HEK293T (cell line): ENCODE measurements around the gene ACSL6.

Experiments
- CTCF ChIA-PET: fragments of 350-600 bp; formaldehyde crosslinking; extraction: SDS; loops from one replicate; lab custom pipeline; 2021; ENCODE audit warnings: antibody characterized with exemption, inconsistent platforms; lab: Yijun Ruan, JAX
- POLR2A ChIA-PET: fragments of 350-600 bp; formaldehyde crosslinking; extraction: SDS; loops from one replicate; lab custom pipeline; 2020; ENCODE audit warnings: antibody characterized with exemption, inconsistent platforms; lab: Yijun Ruan, JAX
- DNase-seq: peaks from one replicate; pipeline ENCODE4 v3.0.0; 2012; ENCODE audit warnings: mixed read lengths; ENCODE audit errors: extremely low spot score
- ARNT ChIP-seq: fragments of 450-650 bp; IDR thresholded peaks from 2 replicates; pipeline ENCODE4 v1.6.1; 2017; ENCODE audit warnings: mild to moderate bottlenecking
- BHLHE40 ChIP-seq: fragments of 450-650 bp; IDR thresholded peaks from 2 replicates; pipeline ENCODE4 v1.6.1; 2016; ENCODE audit warnings: mild to moderate bottlenecking, moderate library complexity, borderline replicate concordance
- CTBP1 ChIP-seq: fragments of 450-650 bp; IDR thresholded peaks from 2 replicates; pipeline ENCODE4 v1.6.1; 2016; ENCODE audit warnings: borderline replicate concordance
- ELF4 ChIP-seq: fragments of 450-650 bp; IDR thresholded peaks from 2 replicates; pipeline ENCODE4 v1.6.1; 2017; ENCODE audit warnings: antibody characterized with exemption
- FOXA1 ChIP-seq: fragments of 450-650 bp; IDR thresholded peaks from 2 replicates; pipeline ENCODE4 v1.6.1; 2016; ENCODE audit warnings: mild to moderate bottlenecking
- FOXK2 ChIP-seq: fragments of 450-650 bp; IDR thresholded peaks from 2 replicates; pipeline ENCODE4 v1.6.1; 2016; ENCODE audit warnings: mild to moderate bottlenecking
- FOXM1 ChIP-seq: fragments of 450-650 bp; IDR thresholded peaks from 2 replicates; pipeline ENCODE4 v1.6.1; 2017; ENCODE audit warnings: mild to moderate bottlenecking, borderline replicate concordance
- HDGF ChIP-seq: fragments of 450-650 bp; IDR thresholded peaks from 2 replicates; pipeline ENCODE4 v1.6.1; 2017; ENCODE audit warnings: antibody characterized with exemption, borderline replicate concordance
- L3MBTL2 ChIP-seq: fragments of 450-650 bp; conservative IDR thresholded peaks from 2 replicates; pipeline ENCODE4 v1.6.1; 2016; ENCODE audit warnings: mild to moderate bottlenecking
- LEF1 ChIP-seq: fragments of 450-650 bp; IDR thresholded peaks from 2 replicates; pipeline ENCODE4 v1.6.1; 2017; ENCODE audit warnings: mild to moderate bottlenecking, borderline replicate concordance
- NFRKB ChIP-seq: fragments of 450-650 bp; IDR thresholded peaks from 2 replicates; pipeline ENCODE4 v1.6.1; 2016; ENCODE audit warnings: mild to moderate bottlenecking, moderate library complexity
- SP1 ChIP-seq: fragments of 450-650 bp; IDR thresholded peaks from 2 replicates; pipeline ENCODE4 v1.6.1; 2017
- SUZ12 ChIP-seq: fragments of 450-650 bp; IDR thresholded peaks from 2 replicates; pipeline ENCODE4 v1.6.1; 2016; ENCODE audit warnings: mild to moderate bottlenecking
- TARDBP ChIP-seq: fragments of 450-650 bp; IDR thresholded peaks from 2 replicates; pipeline ENCODE4 v1.6.1; 2016
- ZNF384 ChIP-seq: fragments of 450-650 bp; IDR thresholded peaks from 2 replicates; pipeline ENCODE4 v1.6.1; 2016
- TF ChIP-seq, protein P1 (sequence below): fragments of 450-650 bp; IDR thresholded peaks from 2 replicates; pipeline ENCODE4 v1.6.1; 2016

The ACSL6 gene

DNA sequence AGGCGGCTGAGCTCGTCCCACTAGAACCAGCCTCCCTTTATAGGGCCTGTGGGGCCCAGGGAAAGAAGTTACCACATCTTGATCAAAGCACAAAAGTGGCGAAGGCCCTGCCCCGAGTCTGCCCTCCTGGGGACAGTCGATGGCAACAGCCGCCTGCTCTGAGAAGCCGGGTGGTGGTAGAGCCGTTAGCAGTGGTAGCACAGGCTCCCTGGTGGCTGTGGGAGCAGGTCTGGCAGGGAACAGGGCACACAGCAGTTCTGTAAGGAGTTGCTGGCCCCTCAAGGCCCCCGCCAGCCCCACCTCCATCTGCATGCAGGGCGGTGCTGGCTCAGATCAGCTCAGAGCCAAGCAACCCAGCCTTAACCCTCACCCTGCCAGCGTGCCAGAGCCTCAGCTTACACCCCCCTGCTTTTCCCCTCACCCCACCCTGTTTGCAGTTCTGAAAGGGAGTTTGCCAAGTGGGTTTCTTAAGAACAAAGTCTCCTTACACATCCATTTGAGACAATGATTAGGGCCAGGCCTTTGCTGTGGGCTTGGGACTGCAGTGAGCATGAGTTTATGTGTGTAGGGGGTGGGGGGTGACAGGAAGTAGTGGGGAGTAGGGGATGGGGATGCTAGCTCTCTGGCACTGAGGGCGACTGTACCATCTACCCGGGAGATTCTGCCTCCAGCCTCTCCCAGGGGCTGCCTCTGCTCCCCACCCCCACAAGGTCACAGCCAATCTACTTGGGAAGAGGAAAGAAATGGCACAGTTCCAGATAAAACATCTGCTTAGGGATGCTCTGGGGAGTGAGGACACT, 11.8 kb downstream of the ACSL6 start:
- CTCF ChIA-PET, result interaction anchor here (1.4 kb wide), 1 partner anchor 8 kb away, joined by 3 read pairs; no protein-coding TSS in a partner anchor
- DNase-seq, result no peak
- TF ChIP-seq, protein P1, sequence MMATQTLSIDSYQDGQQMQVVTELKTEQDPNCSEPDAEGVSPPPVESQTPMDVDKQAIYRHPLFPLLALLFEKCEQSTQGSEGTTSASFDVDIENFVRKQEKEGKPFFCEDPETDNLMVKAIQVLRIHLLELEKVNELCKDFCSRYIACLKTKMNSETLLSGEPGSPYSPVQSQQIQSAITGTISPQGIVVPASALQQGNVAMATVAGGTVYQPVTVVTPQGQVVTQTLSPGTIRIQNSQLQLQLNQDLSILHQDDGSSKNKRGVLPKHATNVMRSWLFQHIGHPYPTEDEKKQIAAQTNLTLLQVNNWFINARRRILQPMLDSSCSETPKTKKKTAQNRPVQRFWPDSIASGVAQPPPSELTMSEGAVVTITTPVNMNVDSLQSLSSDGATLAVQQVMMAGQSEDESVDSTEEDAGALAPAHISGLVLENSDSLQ, result no peak
- TF ChIP-seq FOXM1, result no peak
- TF ChIP-seq CTBP1, result no peak
- TF ChIP-seq SP1, result no peak
- no peak for TF ChIP-seq ARNT
- TF ChIP-seq FOXA1, result no peak
- no peak for TF ChIP-seq LEF1
- no peak for TF ChIP-seq FOXK2
- TF ChIP-seq NFRKB, result no peak
- TF ChIP-seq TARDBP, result no peak
- no peak for TF ChIP-seq BHLHE40
- no peak for TF ChIP-seq HDGF
- TF ChIP-seq ELF4, result no peak
- POLR2A ChIA-PET, result no interaction called here

DNA sequence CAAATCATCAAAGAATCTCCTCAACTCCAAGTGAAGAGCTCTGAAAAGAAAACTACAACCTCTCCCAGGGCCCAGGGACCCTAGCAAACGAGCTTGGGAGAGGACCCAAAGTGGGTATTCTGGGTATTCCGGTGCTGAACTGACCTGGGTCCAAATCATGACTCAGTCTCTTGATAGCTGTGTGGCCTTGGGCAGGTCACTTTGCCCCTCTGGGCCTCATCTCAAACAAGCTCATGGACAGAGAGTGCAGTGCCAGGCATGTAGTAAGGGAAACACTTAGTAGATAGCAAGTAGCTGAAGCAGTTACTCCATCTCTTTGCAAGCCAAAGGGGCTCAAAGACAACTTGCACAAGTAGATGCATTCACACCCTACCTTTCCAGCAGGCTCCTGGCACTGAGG, 12.4 kb downstream of the ACSL6 start:
- TF ChIP-seq ARNT (no peak), L3MBTL2 (no peak), FOXM1 (no peak), SP1 (no peak), FOXA1 (no peak), TARDBP (no peak), HDGF (no peak), BHLHE40 (no peak), NFRKB (no peak), FOXK2 (no peak)
- POLR2A ChIA-PET, result no interaction called here
- CTCF ChIA-PET, result interaction anchor here (1.4 kb wide), 1 partner anchor 9 kb away, joined by 3 read pairs; no protein-coding TSS in a partner anchor
- no peak for DNase-seq

DNA sequence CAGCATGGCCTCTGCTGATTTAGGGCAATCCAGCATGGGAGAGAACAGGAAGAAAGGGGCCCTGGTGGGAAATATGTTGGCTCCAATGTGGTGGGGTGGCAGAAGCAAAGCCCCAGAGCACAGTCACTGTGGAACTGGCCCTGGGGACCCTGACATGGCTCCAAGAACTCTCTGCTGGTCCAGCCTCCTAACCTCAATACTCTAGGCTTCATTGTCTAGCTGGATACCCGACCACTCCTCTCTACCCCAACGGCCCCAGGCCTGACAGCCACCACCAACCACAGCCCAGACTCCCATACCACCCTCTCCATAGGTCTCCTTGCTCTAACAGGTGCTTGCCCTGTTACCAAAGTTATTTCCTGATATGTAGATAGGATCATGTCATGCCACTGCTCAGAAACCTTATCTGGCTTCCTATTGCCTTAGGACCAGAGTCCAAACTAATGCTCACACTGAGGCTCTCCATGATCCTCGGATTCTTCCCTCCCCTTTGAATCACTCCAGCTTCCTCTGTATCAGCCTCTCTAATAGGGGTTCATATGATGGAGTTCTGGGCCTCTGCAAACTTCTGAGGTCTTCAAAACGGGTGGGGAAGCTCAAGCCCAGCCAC, 12.9 kb downstream of the ACSL6 start:
- POLR2A ChIA-PET, result no interaction called here
- CTCF ChIA-PET, result interaction anchor here (1.4 kb wide), 1 partner anchor 10 kb away, joined by 3 read pairs; no protein-coding TSS in a partner anchor
- no peak for TF ChIP-seq LEF1
- no peak for TF ChIP-seq BHLHE40
- TF ChIP-seq SUZ12, result no peak
- TF ChIP-seq FOXK2, result no peak
- TF ChIP-seq NFRKB, result no peak
- no peak for TF ChIP-seq FOXA1
- no peak for TF ChIP-seq ARNT
- no peak for TF ChIP-seq L3MBTL2
- TF ChIP-seq TARDBP, result no peak
- no peak for TF ChIP-seq ELF4
- no peak for TF ChIP-seq CTBP1
- no peak for TF ChIP-seq SP1
- TF ChIP-seq, protein P1, result no peak
- TF ChIP-seq FOXM1, result no peak
- DNase-seq, result no peak

DNA sequence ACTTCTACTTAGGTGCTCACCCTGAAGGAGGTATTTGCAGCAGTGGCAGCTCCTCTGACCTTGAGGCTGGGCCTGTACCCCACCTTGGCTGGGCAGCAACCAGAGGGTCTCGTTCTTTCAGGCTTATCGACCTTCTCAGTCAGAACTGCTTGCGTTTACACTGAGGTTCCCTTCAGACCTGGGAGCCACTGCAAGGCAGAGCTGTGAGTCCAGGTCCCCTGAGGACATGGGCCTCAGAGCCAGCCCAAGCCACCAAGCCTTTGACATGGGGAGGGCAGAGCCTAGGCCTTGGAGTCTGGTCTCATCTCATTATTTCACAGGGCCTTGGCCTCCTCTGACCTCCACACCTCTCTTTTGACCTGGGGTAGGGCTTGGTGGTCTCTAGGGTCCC, 13.7 kb downstream of the ACSL6 start:
- CTCF ChIA-PET, result no interaction called here
- DNase-seq, result no peak
- POLR2A ChIA-PET, result no interaction called here
- TF ChIP-seq SP1, result no peak
- no peak for TF ChIP-seq L3MBTL2
- TF ChIP-seq SUZ12, result no peak
- no peak for TF ChIP-seq HDGF
- TF ChIP-seq NFRKB, result no peak
- TF ChIP-seq TARDBP, result no peak
- no peak for TF ChIP-seq ELF4
- TF ChIP-seq BHLHE40, result no peak
- TF ChIP-seq CTBP1, result no peak
- no peak for TF ChIP-seq FOXA1
- TF ChIP-seq ZNF384, result no peak
- TF ChIP-seq ARNT, result no peak
- TF ChIP-seq FOXK2, result no peak
- no peak for TF ChIP-seq LEF1
- no peak for TF ChIP-seq FOXM1
- TF ChIP-seq, protein P1, result no peak

DNA sequence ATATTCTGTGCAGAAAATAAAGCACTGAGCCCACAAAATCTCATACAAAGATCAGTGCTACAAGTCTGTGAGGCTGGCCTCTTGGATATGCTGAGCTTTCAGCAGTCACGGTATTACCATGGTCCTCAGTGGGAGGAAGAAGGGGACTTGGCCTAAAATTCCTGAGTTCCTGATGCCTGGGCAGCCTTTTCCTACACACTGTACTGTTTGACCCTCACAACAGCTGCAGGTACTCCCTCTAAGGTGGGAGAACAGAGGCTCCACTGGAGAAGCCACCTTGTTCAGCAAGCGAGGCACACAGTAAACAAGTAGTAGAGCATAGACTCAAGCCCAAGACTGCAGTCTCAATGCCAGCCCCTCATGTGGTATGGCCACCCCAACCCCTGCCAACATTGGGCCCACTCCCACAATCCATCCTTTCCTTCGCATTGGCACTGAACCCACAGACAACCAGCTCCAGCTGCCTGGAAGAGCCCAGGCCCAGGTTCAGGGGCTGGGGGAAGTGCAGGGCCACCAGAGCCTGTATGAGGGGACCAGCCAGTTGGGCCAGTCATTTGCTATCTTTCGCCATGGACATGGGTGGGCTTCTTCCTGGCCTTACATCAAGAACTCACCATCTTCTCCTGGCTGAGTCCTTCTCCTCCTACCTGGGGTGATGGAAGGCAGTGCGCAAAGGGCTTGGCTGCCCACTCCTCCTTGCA, 14.3 kb downstream of the ACSL6 start:
- ChIA-PET CTCF (interaction anchor here (1.1 to 1.4 kb wide), 3 partner anchors 10 to 408 kb away, joined by 3 to 9 read pairs (median 3); no protein-coding TSS in a partner anchor), POLR2A (no interaction called here)
- TF ChIP-seq LEF1 (no peak), FOXM1 (no peak)
- no peak for DNase-seq
